Measurements from ENCODE around the gene LGMN. TPM values are rescaled to one million over a fixed set of nuclear protein-coding genes. Genes with fewer than 3 reads are reported as not detected.

Gene LGMN
- total and polyA plus RNA-seq, 2 experiments from 2014 or later = 98.8 to 129 TPM

DNA sequence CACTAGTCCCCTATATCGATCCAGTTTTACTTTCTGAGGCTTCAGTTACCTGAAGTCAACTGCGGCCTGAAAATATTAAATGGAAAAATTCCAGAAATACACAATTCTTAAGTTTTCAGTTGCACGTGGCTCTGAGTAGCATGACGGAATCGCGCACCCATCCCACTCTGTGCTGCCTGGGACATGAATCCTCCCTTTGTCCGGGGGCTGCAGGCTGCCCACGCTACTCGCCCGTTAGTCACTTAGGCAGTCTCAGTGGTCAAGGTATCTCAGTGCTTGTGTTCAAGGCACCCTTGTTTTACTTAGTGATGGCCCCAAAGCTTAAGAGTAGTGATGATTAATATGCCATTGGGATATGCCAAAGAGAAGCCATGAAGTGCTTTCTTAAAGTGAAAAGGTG is 46.6 kb downstream of the LGMN start:
- H2AFZ ChIP-seq = no peak overlapping the region
- DNase-seq = no peak
- TF ChIP-seq EZH2phosphoT487 (IDR thresholded peaks at IDR 0.05; ENCODE audit: insufficient read depth, low read depth) = no peak
- no peak for TF ChIP-seq EZH2 (IDR thresholded peaks at IDR 0.05; ENCODE audit: insufficient read depth, poor library complexity, severe bottlenecking)
- H3K4me1 ChIP-seq (ENCODE audit: insufficient read depth) = no peaks in the 10 kb centered on the region
- H3K79me2 ChIP-seq (ENCODE audit: insufficient read depth) = no peaks in the 10 kb centered on the region
- no peaks in the 10 kb centered on the region for H3K27me3 ChIP-seq (replicated peaks; ENCODE audit: insufficient read depth)
- no peak overlapping the region for H3K9ac ChIP-seq
- in situ Hi-C loops (cut with MboI) = no loop called here
- H3F3A ChIP-seq (ENCODE audit: insufficient read depth) = no peaks in the 10 kb centered on the region
- no peaks in the 10 kb centered on the region for H4K20me1 ChIP-seq (ENCODE audit: insufficient read depth)
- no peak overlapping the region for H3K4me2 ChIP-seq (ENCODE audit: unreplicated experiment)
- no peaks in the 10 kb centered on the region for H3K9me3 ChIP-seq (ENCODE audit: low read depth)
- no peak overlapping the region for H3K4me3 ChIP-seq
- H3K36me3 ChIP-seq (ENCODE audit: low read depth) = no peaks in the 10 kb centered on the region
- WGBS, 2 experiments (ENCODE audit: low coverage in 1 of 2, low lambda C conversion rate in 2 of 2, missing lambda C conversion rate in 2 of 2) = 92 to 93% methylated on average over 10 of the region's 10 CpGs
- no peak overlapping the region for H3K27ac ChIP-seq
- no peaks in the 10 kb centered on the region for H3K9me2 ChIP-seq (ENCODE audit: insufficient read depth)

DNA sequence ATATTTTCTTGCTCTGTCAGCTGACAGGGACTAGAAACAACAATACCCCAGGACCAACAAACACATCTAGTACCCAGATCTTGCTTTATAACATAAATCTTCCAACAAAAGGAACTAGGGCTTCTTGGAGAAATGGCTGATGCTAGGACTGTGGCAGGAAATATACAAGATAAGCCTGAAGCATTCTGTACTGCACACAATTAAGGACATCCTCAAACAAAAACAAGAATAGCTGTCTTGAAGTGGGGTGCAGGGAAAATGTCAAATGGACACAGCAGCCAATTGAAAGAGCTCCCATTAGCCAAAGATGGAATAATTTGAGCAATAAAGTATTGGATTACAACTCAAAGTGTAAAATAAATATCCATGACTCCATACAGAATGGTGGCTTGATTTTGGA is 50.0 kb downstream of the LGMN start:
- no peaks in the 10 kb centered on the region for H4K20me1 ChIP-seq (ENCODE audit: insufficient read depth)
- no peak overlapping the region for H3K9ac ChIP-seq
- H3K27ac ChIP-seq = no peak overlapping the region
- no peak overlapping the region for H2AFZ ChIP-seq
- no peaks in the 10 kb centered on the region for H3K9me2 ChIP-seq (ENCODE audit: insufficient read depth)
- TF ChIP-seq EZH2 (IDR thresholded peaks at IDR 0.05; ENCODE audit: insufficient read depth, poor library complexity, severe bottlenecking) (no peak), EZH2phosphoT487 (IDR thresholded peaks at IDR 0.05; ENCODE audit: insufficient read depth, low read depth) (no peak)
- no peak overlapping the region for H3K4me3 ChIP-seq
- H3K79me2 ChIP-seq (ENCODE audit: insufficient read depth) = no peaks in the 10 kb centered on the region
- no peak for DNase-seq
- H3F3A ChIP-seq (ENCODE audit: insufficient read depth) = no peaks in the 10 kb centered on the region
- no peak overlapping the region for H3K4me2 ChIP-seq (ENCODE audit: unreplicated experiment)
- H3K27me3 ChIP-seq (replicated peaks; ENCODE audit: insufficient read depth) = no peaks in the 10 kb centered on the region
- H3K9me3 ChIP-seq (ENCODE audit: low read depth) = no peaks in the 10 kb centered on the region
- H3K36me3 ChIP-seq (ENCODE audit: low read depth) = no peaks in the 10 kb centered on the region
- H3K4me1 ChIP-seq (ENCODE audit: insufficient read depth) = no peaks in the 10 kb centered on the region
- in situ Hi-C loops (cut with MboI) = no loop called here

DNA sequence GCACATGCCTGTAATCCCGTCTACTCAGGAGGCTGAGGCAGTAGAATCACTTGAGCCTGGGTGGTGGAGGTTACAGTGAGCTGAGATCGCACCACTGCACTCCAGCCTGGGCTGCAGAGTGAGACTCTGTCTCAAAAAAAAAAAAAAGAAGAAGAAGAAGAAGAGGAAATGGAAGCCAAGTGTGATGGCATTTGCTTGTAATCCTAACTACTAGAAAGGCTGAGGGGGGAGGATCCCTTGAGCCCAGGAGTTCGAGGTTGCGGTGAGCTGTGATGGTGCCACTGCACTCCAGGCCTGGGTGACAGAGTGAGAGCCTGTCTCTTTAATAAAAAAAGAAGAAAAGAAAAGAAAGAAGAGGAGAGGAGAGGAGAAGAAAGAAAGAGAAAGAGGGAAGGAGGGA is 52.1 kb downstream of the LGMN start:
- no peak overlapping the region for H3K4me2 ChIP-seq (ENCODE audit: unreplicated experiment)
- in situ Hi-C loops (cut with MboI) = no loop called here
- no peaks in the 10 kb centered on the region for H4K20me1 ChIP-seq (ENCODE audit: insufficient read depth)
- no peak overlapping the region for H3K9ac ChIP-seq
- H3K9me2 ChIP-seq (ENCODE audit: insufficient read depth) = no peaks in the 10 kb centered on the region
- H3F3A ChIP-seq (ENCODE audit: insufficient read depth) = no peaks in the 10 kb centered on the region
- no peaks in the 10 kb centered on the region for H3K79me2 ChIP-seq (ENCODE audit: insufficient read depth)
- no peak for TF ChIP-seq EZH2 (IDR thresholded peaks at IDR 0.05; ENCODE audit: insufficient read depth, poor library complexity, severe bottlenecking)
- H3K4me1 ChIP-seq (ENCODE audit: insufficient read depth) = peaks cover 5% of the 10 kb centered on the region
- H3K36me3 ChIP-seq (ENCODE audit: low read depth) = no peaks in the 10 kb centered on the region
- no peaks in the 10 kb centered on the region for H3K27me3 ChIP-seq (replicated peaks; ENCODE audit: insufficient read depth)
- DNase-seq = no peak
- no peak overlapping the region for H3K27ac ChIP-seq
- no peaks in the 10 kb centered on the region for H3K9me3 ChIP-seq (ENCODE audit: low read depth)
- H2AFZ ChIP-seq = no peak overlapping the region
- 53 to 54% methylated on average over 4 of the region's 4 CpGs for WGBS, 2 experiments (ENCODE audit: low coverage in 1 of 2, low lambda C conversion rate in 2 of 2, missing lambda C conversion rate in 2 of 2)
- H3K4me3 ChIP-seq = no peak overlapping the region

DNA sequence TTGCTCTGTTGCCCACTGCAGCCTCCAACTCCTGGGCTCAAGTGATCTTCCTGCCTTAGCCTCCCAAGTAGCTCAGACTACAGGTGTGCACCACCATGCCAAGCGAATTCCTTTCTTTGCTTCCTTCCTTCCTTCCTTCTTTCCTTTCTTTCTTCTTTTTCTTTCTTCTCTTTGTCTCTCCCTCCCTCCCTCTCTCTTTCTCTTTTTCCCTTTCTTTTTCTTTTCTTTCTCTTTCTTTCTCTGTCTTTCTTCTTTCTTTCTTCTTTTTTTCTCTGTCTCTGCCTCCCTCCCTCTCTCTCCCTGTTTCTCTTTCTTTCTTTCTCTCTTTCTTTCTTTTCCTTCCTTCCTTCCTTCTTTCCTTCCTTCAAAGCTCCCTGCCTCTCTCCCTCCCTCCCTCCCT is 52.9 kb downstream of the LGMN start:
- no peak overlapping the region for H2AFZ ChIP-seq
- no peaks in the 10 kb centered on the region for H4K20me1 ChIP-seq (ENCODE audit: insufficient read depth)
- TF ChIP-seq EZH2 (IDR thresholded peaks at IDR 0.05; ENCODE audit: insufficient read depth, poor library complexity, severe bottlenecking) (no peak), EZH2phosphoT487 (IDR thresholded peaks at IDR 0.05; ENCODE audit: insufficient read depth, low read depth) (no peak)
- no peak for DNase-seq
- no peaks in the 10 kb centered on the region for H3K36me3 ChIP-seq (ENCODE audit: low read depth)
- H3K9me3 ChIP-seq (ENCODE audit: low read depth) = no peaks in the 10 kb centered on the region
- H3F3A ChIP-seq (ENCODE audit: insufficient read depth) = no peaks in the 10 kb centered on the region
- WGBS, 2 experiments (ENCODE audit: low coverage in 1 of 2, low lambda C conversion rate in 2 of 2, missing lambda C conversion rate in 2 of 2) = 100% methylated on average over 1 of the region's 1 CpG
- H3K9me2 ChIP-seq (ENCODE audit: insufficient read depth) = no peaks in the 10 kb centered on the region
- H3K4me3 ChIP-seq = no peak overlapping the region
- H3K79me2 ChIP-seq (ENCODE audit: insufficient read depth) = no peaks in the 10 kb centered on the region
- H3K9ac ChIP-seq = no peak overlapping the region
- H3K27ac ChIP-seq = no peak overlapping the region
- in situ Hi-C loops (cut with MboI) = no loop called here
- H3K27me3 ChIP-seq (replicated peaks; ENCODE audit: insufficient read depth) = no peaks in the 10 kb centered on the region
- no peak overlapping the region for H3K4me2 ChIP-seq (ENCODE audit: unreplicated experiment)
- H3K4me1 ChIP-seq (ENCODE audit: insufficient read depth) = peaks cover 5% of the 10 kb centered on the region

DNA sequence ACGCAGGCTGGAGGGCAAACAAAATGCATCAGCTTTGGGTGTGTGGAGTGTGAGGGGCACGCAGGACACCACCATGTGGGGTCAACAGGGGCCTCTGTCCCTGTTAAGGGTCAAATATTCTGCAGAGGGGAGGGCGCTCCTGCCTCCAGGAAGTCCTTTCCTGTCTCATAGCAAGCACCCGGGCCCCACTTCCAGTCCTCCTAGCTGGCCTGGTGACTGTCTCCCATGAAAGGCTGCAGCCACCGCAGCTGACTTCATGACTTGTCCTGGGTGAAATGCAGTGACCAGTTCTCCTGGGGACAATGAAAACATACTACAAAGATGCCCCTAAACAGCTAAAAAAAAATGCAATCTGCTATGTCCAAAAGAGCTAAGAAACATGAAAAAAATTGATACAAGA is 53.6 kb downstream of the LGMN start:
- TF ChIP-seq EZH2 (IDR thresholded peaks at IDR 0.05; ENCODE audit: insufficient read depth, poor library complexity, severe bottlenecking) = no peak
- no peak for TF ChIP-seq EZH2phosphoT487 (IDR thresholded peaks at IDR 0.05; ENCODE audit: insufficient read depth, low read depth)
- in situ Hi-C loops (cut with MboI) = no loop called here
- no peak overlapping the region for H2AFZ ChIP-seq
- H3F3A ChIP-seq (ENCODE audit: insufficient read depth) = no peaks in the 10 kb centered on the region
- no peaks in the 10 kb centered on the region for H3K79me2 ChIP-seq (ENCODE audit: insufficient read depth)
- no peaks in the 10 kb centered on the region for H3K36me3 ChIP-seq (ENCODE audit: low read depth)
- 15% methylated on average over 5 of the region's 5 CpGs for WGBS, 2 experiments (ENCODE audit: low coverage in 1 of 2, low lambda C conversion rate in 2 of 2, missing lambda C conversion rate in 2 of 2)
- peaks cover 5% of the 10 kb centered on the region for H3K4me1 ChIP-seq (ENCODE audit: insufficient read depth)
- H3K4me2 ChIP-seq (ENCODE audit: unreplicated experiment) = peak overlapping the region; percentile 20
- H3K4me3 ChIP-seq = no peak overlapping the region
- no peaks in the 10 kb centered on the region for H3K27me3 ChIP-seq (replicated peaks; ENCODE audit: insufficient read depth)
- H3K9me3 ChIP-seq (ENCODE audit: low read depth) = no peaks in the 10 kb centered on the region
- H3K27ac ChIP-seq = no peak overlapping the region
- no peaks in the 10 kb centered on the region for H4K20me1 ChIP-seq (ENCODE audit: insufficient read depth)
- no peaks in the 10 kb centered on the region for H3K9me2 ChIP-seq (ENCODE audit: insufficient read depth)
- no peak overlapping the region for H3K9ac ChIP-seq
- peak; percentile 30 for DNase-seq

Data from GM23248 (cell line).